Stimulated activated CD8-positive, alpha-beta memory T cell treated with anti-CD3 and anti-CD28 coated beads, Interleukin-15, amount 100 ng/mL, for 24 hours (primary cell): ENCODE results near the gene PRR23E.

ENCODE experiments used
- DNase-seq: peaks from one replicate; pipeline ENCODE4 v3.0.0-alpha.2; 2020; ENCODE audit warnings: low read depth

PRR23E gene, protein sequence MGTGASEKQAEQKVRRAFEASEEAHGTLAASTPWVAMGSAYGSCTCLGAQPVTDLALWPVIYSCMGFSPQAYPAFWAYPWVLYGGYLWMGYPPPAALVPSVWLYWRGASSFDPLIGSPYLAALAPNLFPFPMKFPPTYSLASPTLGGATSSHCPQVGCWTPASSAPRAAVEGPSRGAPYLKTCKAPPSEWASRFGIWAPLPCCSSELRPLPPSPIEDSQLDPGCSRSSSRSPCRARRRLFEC

DNA sequence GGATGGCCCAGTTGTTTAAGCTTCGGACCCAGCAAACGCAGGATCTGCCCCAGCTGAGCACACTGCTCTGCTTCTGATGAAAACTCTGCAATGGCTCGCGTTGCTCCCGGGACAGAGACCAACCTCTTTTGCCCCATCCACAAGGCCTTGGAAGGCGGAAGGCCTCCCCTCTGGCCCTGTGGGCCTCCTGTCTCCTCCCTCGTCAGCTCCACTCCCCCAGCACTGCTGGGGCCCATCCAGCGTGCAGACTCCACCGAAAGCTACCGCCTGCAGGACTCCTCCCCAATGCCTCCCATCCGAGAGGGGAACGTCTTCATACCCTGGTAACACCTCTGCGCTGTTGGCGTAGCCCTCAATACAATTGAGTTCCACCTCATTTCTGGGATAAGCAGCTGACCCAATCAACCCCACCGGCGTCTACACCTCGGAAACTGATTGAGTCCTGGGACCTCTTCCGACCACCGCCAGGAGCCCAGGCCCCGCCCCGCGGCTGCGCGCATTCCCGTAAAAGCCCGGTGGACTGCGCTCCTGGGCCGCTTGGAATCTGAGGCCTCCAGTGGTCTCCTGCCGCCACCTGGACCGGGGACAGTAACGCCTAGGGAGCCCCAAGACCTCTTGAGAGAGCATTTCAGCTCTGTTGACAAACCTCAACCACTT, at the start of gene PRR23E:
Gene PRR23E (plus strand): TSS at position 556 of the 657 bp plus-strand sequence. CDS start 3,555 bp downstream, outside the sequence.
- no peak for DNase-seq

DNA sequence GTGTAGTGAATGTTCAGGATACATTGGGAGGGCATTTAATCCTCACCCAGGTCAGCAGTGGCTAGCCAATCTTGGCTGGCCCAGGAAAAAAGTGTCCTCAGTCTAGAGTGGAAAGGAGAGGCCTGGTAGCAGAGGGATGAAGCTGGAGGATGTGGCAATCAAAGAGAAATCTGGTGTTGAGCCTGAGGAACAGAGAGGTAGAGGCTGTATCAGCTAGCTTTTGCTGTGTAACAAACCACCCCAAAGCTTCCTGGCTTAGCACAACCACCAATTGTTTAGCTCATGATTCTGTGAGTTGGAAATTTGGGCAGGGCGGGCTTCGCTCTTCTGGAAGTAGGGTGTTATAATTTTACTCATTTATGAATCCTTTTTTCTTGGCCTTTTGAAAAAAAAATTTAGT, 49.8 kb upstream of the PRR23E start:
- no peak for DNase-seq

GRCh38 chr3:127144631-127145030, 48.3 kb upstream of the PRR23E start:
- DNase-seq, result no peak

- DNase-seq, result no peak
Observed at GRCh38 chr3:127145266-127145665, 47.7 kb upstream of the PRR23E start.

DNA sequence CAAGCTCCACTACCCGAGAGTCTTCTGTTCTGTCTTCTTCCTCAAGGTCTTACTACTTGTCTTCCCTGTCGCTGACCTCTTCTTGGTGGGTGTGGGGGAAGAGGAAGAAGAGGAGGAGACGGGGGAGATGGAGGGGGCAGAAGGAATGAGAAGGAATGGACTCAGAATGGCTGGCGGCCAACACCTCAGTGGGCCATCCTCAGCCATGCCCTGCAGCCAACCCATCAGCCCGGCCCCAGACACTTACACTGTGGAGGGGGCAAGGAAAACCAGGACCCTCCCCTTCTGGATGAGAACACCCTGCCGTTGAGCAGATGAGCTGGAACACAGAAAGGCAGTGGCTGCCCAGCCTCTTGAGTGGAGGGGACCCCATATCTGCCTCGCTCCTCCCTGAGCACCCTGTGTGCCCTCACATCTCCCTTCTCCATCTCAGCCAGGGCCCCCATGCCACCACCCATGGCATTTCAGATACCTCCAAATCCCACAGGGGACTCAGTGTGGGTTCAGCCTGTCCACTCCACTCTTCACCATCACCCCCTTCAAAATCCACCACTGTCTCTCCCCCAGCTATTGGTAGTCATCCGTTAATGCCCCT, 45.5 kb upstream of the PRR23E start:
- no peak for DNase-seq

DNA sequence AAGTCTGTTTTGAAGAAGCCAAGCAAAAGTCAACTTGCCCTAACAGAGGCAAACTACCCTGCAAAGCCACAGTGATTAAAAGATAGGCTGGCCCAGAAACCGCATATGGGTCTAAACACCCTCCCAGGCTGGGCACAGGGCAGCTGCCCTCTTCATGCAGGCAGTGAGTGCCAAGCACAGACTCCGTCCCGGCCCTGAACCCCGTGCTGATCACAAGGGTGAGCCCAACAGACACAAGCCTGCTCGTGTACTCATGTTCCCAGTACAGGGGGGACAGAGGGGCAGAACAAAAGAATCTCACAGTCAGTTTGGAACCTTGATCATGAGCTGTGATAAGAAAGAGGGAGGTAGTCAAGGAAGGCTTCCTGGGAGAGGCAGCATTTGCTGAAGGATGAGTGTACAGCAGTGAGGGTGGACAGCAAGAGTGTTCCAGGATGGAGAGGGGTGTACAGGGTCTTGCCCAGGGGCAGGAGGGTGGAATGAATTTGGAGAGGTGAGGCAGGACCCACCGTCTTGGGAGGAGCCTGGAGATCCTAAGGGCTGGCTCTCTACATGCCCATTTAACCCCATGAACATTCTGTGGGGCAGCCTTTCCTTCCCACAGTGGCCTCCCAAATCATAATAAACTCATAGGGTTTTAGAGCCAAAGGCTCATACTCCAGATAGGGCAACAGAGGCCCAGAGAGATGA, 43.2 kb upstream of the PRR23E start:
- DNase-seq, result no peak

GRCh38 chr3:127150513-127151250, 42.2 kb upstream of the PRR23E start:
- DNase-seq, result no peak

GRCh38 chr3:127151251-127151564, 41.7 kb upstream of the PRR23E start:
- DNase-seq, result no peak

DNA sequence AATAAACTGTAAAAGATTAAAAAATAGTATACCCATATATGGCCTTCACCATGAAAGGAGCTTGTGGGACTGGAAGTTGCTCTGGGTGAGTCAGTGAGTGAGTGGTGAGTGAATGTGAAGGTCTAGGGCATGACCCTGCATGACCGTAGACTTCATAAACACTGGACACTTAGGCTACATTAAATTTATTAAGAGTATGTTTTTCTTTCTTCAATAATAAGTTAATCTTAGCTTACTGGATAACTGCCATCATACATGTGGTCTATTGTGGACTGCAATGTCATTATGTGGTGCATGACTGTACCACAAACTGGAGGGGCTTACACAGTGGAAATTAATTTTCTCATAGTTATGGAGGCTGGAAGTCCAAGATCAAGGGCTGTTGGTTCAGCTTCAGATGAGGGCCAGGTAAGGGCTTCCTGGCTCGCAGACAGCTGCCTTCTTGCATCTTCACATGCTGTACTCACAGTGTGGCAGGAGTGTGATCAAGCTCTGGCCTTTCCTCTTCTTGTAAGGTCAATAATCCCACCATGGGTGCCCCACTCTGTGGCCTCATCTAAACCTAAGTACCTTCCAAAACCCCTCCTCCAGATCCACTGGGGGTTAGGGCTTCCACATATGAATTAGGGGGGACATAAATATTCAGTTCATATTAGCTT, 40.8 kb upstream of the PRR23E start:
- no peak for DNase-seq

- no peak for DNase-seq
Observed at GRCh38 chr3:127152684-127153505, 40.0 kb upstream of the PRR23E start.

- no peak for DNase-seq
Observed at GRCh38 chr3:127153506-127153815, 39.5 kb upstream of the PRR23E start.

- DNase-seq, result no peak
Observed at GRCh38 chr3:127156338-127157050, 36.4 kb upstream of the PRR23E start.

GRCh38 chr3:127157171-127157828, 35.6 kb upstream of the PRR23E start:
- no peak for DNase-seq

DNA sequence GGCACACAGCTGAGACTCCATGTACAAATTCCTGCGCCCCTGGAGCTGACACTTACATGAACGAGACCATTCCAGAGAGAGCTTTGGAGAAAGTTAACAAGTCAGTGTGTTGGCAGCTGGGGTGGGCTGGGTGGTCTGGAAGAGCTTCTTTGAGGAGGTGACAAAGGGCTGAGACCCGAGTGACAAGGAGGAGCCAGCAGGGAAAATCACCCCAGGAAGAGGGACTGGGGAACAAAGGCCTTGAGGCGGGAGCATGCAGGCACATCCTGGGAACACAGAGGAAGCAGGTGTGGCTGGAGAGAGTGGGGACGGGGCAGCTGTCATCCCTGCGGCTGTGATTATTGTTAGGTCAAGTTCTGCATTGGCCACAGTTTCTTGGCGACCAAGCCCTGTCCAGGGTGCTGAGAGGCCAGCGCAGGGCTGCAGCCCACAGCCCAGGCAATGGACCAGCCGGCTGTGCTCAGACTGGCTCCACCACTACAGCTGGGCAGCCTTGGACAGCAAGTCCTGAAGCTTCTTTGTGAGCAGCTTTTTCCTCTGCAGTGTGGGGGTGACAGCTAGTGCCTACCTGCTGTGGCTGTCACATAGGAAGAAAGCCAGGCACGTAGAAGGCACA, 34.2 kb upstream of the PRR23E start:
- DNase-seq, result no peak

DNA sequence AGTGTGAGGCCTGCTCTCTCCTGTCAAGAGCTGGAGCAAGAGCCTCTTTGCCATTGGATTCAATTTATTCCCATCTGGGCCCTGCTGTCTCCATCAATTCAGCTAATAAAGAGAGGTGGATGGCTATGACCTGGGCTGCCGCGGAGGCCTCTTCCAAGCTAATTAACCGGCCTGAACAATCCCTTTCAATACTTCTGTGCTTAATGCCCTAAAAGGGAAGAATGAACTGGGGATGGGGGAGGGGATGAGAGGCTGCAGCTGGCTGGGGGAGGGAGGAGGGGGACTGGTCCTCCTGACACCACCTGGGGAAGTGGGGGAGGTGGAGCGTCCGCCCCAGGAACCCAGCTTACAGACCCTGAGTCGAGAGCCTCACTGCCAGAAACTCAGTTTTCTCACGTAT, 33.4 kb upstream of the PRR23E start:
- DNase-seq, result no peak

GRCh38 chr3:127161236-127161635, 31.7 kb upstream of the PRR23E start:
- no peak for DNase-seq

GRCh38 chr3:127161973-127162579, 30.9 kb upstream of the PRR23E start:
- no peak for DNase-seq

DNA sequence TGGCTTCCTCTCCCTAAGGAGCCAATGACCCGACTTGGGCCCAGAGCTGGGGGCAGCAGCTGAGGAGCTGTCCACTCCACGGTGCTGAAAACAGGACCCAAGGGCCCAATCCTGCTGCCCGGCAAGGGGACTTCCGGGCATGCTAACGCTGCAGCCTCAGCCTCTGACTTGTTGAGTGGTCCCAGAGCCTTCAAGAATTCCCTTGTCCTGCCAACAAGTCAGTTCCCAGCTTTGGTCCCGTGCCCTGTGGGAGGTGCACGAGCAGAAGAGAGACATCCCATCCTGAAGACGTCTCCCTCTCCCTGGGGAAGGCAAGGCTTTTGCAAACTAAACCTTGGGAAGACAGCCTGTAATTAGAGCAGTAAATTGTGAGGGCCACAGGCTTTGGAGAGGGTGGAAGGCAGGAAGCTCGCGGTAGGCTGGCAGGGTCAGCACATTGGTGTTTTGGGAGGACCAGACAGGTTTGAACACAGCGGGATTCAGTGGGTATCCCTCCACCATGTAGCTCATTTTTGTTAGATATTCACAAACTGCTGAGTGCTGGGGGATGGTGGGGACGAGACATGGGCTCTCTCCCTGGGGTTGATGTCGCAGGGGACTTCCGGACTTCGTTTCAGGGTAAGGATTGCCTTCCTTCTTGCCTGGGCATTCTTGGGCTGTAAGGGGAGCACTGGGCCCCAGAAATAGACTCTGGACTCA, 29.8 kb upstream of the PRR23E start:
- DNase-seq, result no peak
